GM11168 (cell line): ENCODE data around the gene IGSF8.
"Not testable (repeated sequence)": the region's sequence is repeated elsewhere in the genome, so short reads cannot be mapped to it uniquely, and the experiment has no call there.

ENCODE experiments used
- in situ Hi-C: fragments of 300-500 bp; cut with MboI; formaldehyde crosslinking; loops from one replicate; pipeline ENCODE4 v1.12.0; 2022; ENCODE audit warnings: low sequenced_read_pairs; ENCODE audit not compliant: unreplicated experiment

IGSF8 gene

DNA sequence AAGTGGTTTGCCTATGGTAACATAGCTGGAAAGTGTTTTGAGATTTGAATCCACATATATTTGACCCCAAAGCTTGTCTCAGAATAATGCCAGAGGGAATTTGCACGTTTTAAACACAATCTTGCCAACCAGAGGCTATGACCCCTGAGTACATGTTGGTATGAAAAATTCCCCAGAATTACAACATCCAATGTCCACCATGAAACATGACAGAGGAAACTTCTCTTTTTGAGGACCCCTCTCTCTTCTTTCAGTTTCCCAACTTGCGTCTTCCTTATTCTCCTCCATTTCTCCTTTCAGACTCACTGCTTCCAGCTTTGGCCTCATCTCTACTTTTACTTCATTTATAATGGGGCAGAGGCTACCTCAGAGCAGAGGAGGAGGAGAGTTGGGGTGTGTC, 22.6 kb downstream of the IGSF8 start:
- in situ Hi-C loops = no loop called here

DNA sequence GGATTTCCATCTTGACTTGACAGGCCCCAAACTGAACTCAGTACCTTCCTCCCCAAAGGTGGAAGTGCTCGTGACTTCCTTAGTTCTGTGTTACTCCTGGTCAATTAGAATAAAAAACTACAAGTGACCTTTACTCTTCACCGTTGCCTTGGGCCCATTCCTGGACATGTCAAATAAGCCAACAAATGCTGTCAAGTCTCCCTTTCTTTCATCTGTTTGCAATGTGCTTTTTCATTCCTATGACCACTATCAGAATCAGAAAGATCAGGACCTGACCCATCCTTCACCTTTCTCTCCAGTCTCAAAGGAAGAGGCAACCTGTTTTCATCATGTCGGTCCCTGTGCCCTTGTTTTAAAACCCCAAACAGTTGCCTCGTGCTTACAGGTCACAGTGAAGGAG, 23.6 kb downstream of the IGSF8 start:
- in situ Hi-C loops = no loop called here

DNA sequence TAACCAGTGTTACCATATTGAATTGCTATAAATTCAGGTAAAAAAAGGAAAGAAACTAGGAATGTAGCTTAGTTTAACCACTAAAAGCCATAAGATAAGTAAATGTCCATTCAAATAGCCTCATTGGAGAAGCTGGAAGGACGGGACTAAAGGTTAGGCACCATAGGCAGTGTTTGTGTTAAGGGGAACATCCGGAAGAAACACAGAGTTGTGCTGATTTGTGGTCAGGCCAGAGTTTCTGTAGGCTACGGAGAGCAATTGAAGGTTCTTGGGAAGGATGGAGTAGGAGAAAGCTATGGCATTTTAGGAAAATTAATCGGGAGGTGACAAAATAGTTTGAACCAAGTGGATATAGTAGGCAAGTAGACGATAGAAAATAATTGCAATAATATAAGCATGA, 27.1 kb downstream of the IGSF8 start:
- in situ Hi-C loops = no loop called here

DNA sequence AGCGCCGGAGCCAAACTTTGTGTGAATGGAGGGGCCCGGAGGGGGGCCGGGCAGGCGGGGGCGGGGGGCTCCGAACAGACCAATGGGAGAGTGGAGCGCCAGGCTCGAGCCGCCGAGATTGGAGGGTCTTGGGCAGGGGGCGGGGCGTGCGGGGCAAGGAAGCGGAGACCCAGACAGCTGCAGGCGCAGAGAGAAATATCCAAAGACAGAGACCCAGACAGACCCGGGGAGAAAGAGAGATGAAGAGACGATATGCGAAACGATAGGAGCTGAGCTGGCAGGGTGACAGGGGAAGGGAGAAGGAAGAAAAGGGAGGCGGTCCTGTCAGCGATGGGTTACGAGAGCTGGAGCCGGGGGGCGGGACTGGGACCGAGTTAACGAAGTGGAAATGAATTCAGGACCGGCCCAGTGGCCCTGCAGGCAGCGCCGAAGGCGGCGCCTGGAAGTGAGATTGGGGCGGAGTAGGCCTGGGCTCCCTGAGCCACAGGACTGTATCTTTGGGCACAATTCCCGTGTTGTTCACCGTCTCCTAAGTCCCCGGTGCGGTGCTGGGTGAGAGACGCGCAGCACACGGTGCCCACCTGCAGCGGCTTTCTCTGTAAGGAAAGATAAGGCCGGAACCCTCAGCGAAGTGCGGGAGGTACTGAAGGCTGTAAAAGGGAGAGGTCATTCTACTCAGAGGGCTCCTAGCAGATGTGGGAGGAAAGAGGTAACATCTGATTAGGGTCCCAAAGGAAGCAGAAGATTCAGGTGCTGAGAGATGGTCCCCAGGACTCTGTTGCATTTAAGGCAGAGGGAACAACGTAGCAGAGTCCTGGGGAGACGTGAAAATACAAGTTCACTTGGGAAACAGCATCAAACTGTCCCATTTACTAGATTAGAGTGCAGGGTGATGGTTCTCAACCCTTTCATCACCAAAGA, 27.9 kb downstream of the IGSF8 start:
- in situ Hi-C loops = no loop called here

DNA sequence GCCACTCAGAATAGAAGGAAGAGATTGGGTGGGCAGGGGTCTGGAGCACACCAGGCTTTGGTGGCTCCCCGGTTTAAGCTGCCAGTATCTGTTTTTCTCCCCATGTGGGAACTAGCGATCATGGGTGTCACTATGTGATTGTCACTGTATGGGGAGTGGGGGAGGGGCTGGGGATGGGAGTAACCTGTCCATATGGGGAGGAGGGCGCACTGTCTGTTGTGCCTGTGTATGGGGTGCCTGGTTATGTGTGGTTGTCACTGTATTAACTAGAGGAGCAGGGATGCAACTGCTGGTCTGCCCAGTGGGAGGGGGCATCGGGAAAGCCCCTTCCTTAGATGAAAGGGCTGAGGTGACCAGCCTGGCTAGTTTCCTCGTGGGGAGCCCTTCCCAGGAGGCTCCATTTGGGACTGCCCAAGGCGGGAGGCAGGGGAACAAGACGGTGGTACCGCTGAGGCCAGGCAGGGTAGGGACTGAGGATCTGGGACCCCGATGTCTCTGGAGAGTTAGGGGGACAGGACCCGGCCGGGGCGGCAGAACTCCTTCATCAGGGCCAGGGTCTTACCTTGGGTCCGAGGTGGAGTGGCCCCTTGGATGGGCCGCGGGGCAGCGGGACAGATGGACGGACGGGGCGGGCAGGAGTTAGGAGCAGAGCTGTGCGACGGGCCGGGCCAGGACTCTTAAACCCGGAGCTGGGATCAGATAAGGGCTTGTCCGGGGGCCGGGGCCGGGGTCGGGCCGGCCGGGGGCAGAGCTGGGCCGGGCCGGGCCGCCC, 28.8 kb downstream of the IGSF8 start, which contains the start of gene KCNJ10:
KCNJ10 (minus strand) TSS at position 701 of the 772 bp plus-strand sequence. CDS start 27,628 bp downstream, outside the sequence.
- in situ Hi-C loops = no loop called here

DNA sequence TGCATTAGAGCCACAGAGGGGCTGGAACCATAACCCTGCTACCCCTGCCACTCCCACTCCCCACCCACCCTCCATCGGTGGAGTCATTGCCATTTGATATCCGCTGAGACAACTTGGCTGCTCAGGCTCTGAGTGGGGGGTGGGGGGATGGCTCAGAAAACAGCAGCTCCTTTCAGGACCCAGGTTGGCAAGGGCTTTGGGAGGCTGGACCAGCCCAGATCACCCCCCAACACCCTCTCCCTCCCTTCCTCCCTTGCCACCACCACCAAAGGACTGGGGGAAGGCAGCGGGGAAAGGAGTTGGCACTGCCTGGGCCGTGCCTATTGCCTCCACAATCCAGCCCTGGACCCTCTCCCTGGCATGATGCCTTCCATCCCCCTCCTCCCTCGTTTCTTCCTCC, 30.2 kb downstream of the IGSF8 start:
- in situ Hi-C loops = no loop called here

DNA sequence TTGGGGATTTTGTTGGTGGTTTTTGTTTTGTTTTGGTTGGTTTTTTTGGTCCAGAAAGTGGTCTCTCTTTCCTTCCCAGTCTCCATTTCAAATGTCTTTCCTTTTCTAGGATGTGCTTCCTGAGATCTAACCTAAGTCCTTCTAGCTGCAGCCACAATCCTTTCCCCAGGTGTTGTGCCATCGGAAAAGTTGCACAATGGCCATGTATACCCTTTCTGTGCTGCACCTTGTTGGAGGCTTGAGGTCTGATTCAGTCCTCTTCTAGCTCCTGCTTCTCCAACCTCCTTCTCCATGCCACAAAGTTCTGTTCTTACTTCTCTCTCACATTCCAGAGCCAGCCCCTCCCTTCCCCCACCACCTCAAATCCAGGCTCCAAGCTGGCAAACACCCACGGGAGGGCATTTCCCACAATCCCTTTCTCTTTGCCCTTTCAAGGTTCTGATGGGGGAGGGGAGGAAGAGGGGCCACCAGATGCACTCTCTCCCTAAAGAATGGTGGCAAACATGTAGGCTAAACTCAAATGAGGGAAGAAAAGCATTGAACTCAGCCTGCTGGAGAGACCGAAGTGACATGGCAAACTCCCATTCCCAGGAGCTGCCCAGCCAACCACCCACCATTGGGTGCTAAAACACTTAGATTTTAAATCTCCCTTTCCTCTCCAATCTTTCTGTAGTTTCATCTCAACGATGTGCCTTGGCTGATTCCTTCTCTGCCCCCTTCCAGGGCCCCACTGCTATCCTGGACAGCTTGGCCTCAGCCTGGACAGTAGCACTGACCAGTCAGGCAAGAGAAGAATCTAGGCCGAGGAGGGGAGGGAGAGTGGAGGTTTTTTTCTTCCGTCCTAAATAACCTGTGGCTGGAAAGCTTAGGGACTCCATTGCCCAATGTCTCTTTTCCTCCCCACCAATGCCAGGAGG, 31.3 kb downstream of the IGSF8 start:
- in situ Hi-C loops = no loop called here

DNA sequence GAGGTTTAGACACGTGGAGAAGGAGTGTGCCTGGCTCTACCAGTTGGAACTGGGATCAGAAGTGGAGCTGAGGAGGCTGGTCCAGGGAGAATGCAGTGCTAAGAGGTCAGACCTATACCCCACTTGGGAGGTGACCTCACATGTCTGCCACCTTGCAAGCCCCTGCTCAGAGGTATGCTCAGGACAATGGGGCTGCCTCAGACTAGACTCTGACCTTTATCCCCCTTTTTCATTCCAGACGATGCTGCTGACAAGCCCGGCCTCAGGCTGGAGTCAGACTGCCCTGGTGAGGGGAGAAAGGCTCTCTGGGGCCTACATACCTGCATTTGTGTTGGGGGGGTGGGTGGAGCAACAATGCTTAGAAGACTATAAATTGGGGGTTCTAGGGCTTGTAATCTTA, 33.7 kb downstream of the IGSF8 start:
- in situ Hi-C loops = no loop called here

DNA sequence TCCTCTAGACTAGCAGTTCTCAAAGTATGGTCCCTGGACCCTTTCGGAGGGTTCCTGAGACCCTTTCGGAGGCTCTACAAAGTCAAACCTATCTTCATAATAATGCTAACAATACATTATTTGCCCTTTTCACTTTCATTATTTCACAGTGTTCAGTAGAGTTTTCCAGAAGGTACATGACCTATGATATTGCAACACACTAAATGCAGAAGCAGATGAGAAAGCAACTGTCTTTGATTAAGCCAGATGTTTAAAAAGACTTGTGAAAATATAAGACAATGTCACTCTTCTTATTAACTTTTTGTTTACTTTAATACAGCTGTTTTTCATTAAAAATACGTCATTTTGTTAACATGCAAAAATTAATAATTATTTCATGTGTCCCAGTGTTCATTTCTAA, 34.3 kb downstream of the IGSF8 start:
- in situ Hi-C loops = no loop called here

DNA sequence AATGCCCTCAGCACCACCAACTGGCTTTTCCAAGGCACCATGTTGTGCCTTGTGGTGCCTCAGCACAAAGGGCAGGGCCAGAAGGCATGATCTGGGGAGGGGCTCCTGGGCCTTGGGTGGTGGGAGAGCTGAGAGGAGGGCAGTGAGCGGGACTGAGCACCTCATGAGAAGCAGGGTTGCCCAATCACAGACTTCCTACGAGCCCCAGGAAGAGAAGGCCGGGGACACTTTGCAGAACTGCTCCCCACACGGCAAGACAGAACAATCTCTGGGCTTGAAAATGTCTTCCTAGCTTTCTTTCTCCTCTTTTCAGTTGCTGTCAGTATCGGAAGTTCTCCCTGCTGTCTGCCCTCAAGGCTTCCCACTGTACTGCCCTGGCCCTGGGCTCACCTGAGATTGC, 35.2 kb downstream of the IGSF8 start:
- in situ Hi-C loops = no loop called here

DNA sequence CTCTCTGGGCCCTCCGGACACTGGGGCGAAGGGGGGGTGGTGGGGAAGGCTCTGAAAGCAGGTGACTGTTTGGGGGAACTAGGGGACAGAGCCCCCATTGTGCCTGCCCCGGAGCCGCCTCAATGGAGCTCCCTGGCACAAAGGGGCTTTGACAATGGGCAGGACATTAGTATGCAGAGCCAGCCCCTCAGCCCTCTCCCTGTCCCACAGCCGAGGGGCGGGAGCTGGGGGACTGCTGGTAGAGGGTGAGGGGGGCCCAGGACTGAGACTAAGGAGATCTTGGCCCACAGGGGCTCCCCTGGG, 36.2 kb downstream of the IGSF8 start:
- in situ Hi-C loops = no loop called here

DNA sequence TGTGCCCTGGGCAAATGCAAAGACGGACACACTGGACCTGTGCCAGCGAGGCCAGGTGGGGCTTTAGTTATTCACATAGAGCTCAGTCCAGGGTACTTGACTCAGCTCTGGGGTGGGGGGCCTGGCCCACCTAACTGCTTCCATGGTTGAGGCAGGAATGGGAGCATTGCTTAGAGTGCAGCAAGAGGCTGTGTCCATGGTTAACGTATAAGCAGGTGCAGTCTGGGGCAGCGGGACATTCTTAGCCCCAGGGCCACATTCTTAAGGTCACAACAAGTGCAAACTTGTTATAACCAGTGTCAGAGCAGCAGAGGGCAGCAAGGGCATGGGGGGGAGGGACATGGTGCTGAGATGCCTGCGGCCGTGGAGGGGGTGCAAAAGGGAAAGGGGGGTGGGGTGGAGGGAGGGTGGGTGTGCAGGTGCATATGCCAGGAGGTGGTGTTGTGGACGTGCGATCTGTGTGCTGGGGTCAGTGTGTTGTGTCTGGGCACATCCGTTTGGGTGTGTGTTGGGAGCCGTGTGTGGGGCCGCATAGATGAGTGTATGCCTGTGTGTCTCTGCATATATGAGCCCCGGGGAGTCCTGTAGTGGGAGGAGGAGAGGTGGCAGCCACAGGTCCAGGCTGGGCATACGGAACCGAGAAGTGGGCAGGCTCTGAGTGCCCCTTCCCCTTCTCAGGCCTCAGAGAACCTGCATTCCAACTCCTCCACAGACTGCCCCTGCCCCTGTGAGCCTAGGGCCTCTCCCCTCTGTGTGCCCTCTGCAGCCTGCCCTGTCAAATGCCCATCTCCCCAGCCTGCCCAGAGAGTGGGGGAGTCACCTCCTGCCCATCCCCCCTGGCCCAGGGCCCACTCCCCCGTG, 36.8 kb downstream of the IGSF8 start:
- in situ Hi-C loops = no loop called here

DNA sequence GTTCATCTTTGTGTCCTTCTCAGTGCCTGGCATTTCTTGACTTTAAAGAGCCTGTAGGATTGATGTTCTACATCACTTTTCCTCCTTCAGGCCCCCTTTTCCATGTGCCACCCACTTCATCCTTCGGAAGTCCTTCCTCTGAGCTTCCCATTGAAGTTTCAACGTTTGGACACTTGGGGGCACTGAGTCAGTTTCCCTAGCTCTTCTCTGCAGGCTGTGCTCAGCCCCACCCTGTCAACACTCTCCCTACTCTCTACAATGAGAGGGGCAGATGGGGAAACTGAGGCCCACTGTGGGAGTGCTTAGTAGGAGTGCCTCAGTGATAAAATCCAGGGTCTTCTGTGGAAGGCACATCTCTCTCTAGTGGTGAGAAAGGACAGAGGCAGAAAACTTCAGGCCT, 40.3 kb downstream of the IGSF8 start:
- in situ Hi-C loops = no loop called here

DNA sequence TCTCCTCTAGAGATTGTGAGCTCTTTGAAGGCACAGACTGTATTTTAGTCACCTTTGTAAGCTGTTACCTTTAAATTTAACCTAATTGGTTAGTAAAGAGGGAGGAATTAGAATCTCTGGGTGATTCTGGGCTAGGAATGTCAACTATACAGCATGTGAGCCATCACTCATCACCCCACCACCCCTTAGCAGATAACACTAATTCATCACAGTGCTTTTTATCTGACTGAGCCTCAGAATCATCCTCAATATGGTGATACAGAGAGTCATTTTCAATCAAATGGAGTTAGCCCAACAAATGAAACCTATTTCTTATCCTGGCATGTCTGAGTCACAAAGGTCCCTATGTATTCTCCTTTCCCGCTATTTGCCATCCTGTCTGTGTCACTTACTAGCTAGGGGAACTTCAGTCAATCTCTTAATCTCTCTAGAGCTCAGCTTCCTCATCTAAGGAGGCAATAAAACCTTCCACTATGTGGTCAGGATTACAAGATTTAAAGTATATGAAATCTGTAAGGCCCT, 41.7 kb downstream of the IGSF8 start:
- in situ Hi-C loops = no loop called here

DNA sequence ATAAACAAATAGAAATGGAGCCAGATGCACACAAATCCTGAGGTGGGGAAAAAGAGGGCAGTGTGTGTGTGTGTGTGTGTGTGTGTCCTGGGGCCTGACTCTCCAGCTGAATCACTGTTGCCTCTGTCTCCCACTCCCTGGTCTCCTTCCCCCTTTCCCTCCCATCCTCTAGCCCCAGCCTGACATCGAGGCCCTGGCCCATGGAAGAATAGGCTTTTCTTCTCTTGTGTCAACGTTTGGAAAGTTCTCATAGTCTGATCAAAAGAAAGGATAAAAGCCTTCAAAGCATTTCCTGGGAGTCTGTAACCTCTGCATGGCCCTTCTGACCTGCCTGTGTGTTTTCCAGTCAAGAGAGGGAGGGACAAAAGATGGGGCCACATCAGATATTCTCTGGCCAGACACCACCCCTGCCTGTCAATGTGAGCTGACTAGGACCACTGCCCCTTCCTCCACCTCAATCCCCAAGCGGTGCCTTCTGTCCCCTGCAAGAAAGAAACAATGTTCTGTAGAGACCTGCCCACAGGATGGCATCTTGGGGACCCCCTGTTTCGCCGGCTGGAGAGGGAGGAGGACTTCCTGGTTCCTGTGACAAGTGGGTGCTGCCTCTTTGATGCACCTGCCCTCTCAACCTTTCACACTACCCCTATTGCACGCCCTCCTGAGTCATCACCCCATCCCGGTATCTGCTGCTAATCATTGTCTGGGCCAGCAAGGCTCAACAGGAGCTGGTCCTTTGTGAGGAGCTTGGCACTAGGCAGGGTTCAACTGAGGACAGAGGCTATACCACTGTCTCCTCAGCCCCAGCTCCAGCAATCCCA, 44.7 kb downstream of the IGSF8 start:
- in situ Hi-C loops = no loop called here

DNA sequence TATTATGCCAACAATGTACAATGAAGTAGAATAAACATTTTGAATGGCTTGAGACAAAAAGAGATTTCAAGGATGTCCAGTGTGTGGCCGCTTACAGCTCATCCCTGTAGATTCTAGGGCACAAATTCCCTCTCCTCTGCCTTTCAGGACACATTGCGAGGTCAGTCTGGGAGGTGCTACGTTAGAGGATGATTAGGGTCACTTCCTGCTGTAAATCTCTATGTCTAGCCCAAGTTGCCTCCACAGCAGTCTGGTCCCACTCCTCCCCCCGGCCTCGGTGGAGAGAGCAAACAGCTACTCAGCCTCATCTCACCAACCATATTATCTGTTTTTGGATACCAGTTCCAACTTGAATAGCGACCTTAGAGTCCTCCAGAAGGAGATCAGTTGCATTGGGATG, 45.5 kb downstream of the IGSF8 start:
- in situ Hi-C loops = no loop called here

DNA sequence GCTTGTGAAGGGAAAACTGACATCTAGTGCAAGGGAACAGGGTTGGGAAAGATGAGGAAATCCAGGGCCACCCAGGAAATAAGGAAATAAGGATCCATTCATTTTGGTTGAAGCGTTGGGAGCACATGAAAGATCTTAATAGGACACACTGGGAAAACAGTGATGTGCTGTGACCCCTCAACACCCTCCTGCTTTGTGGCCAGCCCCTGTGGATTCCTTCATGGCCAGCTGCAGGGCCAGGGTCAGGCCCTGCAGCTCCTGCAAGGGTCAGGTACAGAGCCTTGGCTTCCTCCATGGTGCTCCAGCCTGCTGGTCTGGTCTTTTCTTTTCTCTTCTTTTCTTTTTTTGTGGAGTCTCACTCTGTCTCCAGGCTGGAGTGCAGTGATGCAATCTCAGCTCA, 47.8 kb downstream of the IGSF8 start:
- in situ Hi-C loops = no loop called here

DNA sequence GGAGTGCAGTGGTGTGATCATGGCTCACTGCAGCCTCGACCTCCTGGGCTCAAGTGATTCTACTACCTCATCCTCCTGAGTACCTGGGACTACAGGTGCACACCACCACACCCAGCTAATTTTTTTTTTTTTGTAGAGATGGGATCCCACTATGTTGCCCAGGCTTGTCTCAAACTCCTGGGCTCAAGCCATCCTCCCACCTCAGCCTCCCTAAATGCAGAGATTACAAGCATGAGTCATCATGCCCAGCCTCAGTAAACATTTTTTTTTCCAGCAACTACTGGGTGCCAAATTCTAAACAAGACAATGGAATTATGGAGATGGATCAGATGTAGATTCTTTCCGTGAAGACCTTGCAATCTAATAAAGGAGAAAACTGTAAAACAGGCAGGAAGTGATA, 48.2 kb downstream of the IGSF8 start:
- in situ Hi-C loops = not testable (repeated sequence)

DNA sequence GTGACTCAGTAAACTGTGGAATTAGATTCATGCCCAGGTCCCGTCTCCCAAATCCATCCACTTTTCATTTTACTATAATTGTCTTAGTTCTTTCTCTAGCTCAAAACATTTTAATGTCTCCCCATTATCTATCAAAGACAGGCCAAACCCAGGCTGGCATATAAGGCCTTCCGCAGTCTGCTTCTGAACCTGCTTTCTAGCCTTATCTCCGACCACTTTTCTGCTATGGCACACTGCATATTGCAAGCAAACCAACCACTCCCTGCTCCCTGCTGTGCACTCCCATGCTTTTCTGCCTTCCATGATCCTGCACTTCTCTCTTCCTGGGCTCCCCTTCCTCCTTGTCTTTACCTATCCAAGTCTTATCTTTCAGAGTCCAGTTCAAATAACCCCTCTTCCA, 49.3 kb downstream of the IGSF8 start:
- in situ Hi-C loops = loop anchor here (5.0 kb wide), 1 partner anchor 33 kb away; the partner anchor contains the start of gene KCNJ9
